ENCODE results near the gene GLUD1.
"Not testable (repeated sequence)": the region's sequence is repeated elsewhere in the genome, so short reads cannot be mapped to it uniquely, and the experiment has no call there.

Gene GLUD1

GRCh38 chr10:87094373-87095235, at the start of gene GLUD1, which contains the start of gene SHLD2:
GLUD1 (minus strand) TSS chr10:87094843; CDS start chr10:87094769, 74 bp downstream.
SHLD2 (plus strand) TSS chr10:87095206; CDS start chr10:87151355, 56,149 bp downstream.
- peak; percentile 73 to 75 for DNase-seq (ENCODE audit: low read depth in 1 of 2, low spot score in 1 of 2)

GRCh38 chr10:87143109-87143418, 48.4 kb upstream of the GLUD1 start:
- DNase-seq (ENCODE audit: low read depth in 1 of 2, low spot score in 1 of 2) = not testable (repeated sequence)

GRCh38 chr10:87142230-87143108, 47.8 kb upstream of the GLUD1 start:
- DNase-seq (ENCODE audit: low read depth in 1 of 2, low spot score in 1 of 2) = not testable (repeated sequence)

- DNase-seq (ENCODE audit: low read depth in 1 of 2, low spot score in 1 of 2) = not testable (repeated sequence)
Measured at GRCh38 chr10:87137478-87137877, 42.8 kb upstream of the GLUD1 start.

GRCh38 chr10:87134440-87134839, 39.8 kb upstream of the GLUD1 start:
- DNase-seq (ENCODE audit: low read depth in 1 of 2, low spot score in 1 of 2) = not testable (repeated sequence)

GRCh38 chr10:87133936-87134335, 39.3 kb upstream of the GLUD1 start:
- not testable (repeated sequence) for DNase-seq (ENCODE audit: low read depth in 1 of 2, low spot score in 1 of 2)

- DNase-seq (ENCODE audit: low read depth in 1 of 2, low spot score in 1 of 2) = not testable (repeated sequence)
Measured at GRCh38 chr10:87132176-87132575, 37.5 kb upstream of the GLUD1 start.

GRCh38 chr10:87127607-87128156, 33.0 kb upstream of the GLUD1 start:
- not testable (repeated sequence) for DNase-seq (ENCODE audit: low read depth in 1 of 2, low spot score in 1 of 2)

GRCh38 chr10:87127048-87127447, 32.4 kb upstream of the GLUD1 start:
- DNase-seq (ENCODE audit: low read depth in 1 of 2, low spot score in 1 of 2) = not testable (repeated sequence)

GRCh38 chr10:87123351-87123750, 28.7 kb upstream of the GLUD1 start:
- DNase-seq (ENCODE audit: low read depth in 1 of 2, low spot score in 1 of 2) = not testable (repeated sequence)

- DNase-seq (ENCODE audit: low read depth in 1 of 2, low spot score in 1 of 2) = not testable (repeated sequence)
Measured at GRCh38 chr10:87119029-87119428, 24.4 kb upstream of the GLUD1 start.

GRCh38 chr10:87118122-87118521, 23.5 kb upstream of the GLUD1 start:
- DNase-seq (ENCODE audit: low read depth in 1 of 2, low spot score in 1 of 2) = not testable (repeated sequence)

- no peak for DNase-seq (ENCODE audit: low read depth in 1 of 2, low spot score in 1 of 2)
Measured at GRCh38 chr10:87105446-87106124, 10.9 kb upstream of the GLUD1 start.

GRCh38 chr10:87104727-87105126, 10.1 kb upstream of the GLUD1 start:
- DNase-seq (ENCODE audit: low read depth in 1 of 2, low spot score in 1 of 2) = not testable (repeated sequence)

GRCh38 chr10:87101996-87102395, 7.4 kb upstream of the GLUD1 start:
- no peak for DNase-seq (ENCODE audit: low read depth in 1 of 2, low spot score in 1 of 2)

- peak; percentile 55 to 57 for DNase-seq (ENCODE audit: low read depth in 1 of 2, low spot score in 1 of 2)
Measured at GRCh38 chr10:87095236-87095945, 748 bp upstream of the GLUD1 start.

- peak; percentile 30 to 59 for DNase-seq (ENCODE audit: low read depth in 1 of 2, low spot score in 1 of 2)
Measured at GRCh38 chr10:87093632-87094372, 841 bp downstream of the GLUD1 start.

GRCh38 chr10:87092861-87093631, 1.6 kb downstream of the GLUD1 start:
- DNase-seq (ENCODE audit: low read depth in 1 of 2, low spot score in 1 of 2) = no peak

GRCh38 chr10:87092376-87092860, 2.2 kb downstream of the GLUD1 start:
- DNase-seq (ENCODE audit: low read depth in 1 of 2, low spot score in 1 of 2) = no peak
